Stimulated activated naive CD8-positive, alpha-beta T cell treated with anti-CD3 and anti-CD28 coated beads, Interleukin-15, Interleukin-2, amounts not matched to agents 100 U/mL and 50 U/mL, for 24 hours (primary cell): ENCODE results near the gene CTDSPL2.
"Not testable (repeated sequence)": the region's sequence is repeated elsewhere in the genome, so short reads cannot be mapped to it uniquely, and the experiment has no call there.

ENCODE experiments used
- ATAC-seq: fragments of 150-1000 bp; cut with Tn5 transposase; one replicate; pipeline ENCODE4 v1.10.0; 2021
- DNase-seq: peaks from one replicate; pipeline ENCODE4 v3.0.0; 2021

The CTDSPL2 gene

DNA sequence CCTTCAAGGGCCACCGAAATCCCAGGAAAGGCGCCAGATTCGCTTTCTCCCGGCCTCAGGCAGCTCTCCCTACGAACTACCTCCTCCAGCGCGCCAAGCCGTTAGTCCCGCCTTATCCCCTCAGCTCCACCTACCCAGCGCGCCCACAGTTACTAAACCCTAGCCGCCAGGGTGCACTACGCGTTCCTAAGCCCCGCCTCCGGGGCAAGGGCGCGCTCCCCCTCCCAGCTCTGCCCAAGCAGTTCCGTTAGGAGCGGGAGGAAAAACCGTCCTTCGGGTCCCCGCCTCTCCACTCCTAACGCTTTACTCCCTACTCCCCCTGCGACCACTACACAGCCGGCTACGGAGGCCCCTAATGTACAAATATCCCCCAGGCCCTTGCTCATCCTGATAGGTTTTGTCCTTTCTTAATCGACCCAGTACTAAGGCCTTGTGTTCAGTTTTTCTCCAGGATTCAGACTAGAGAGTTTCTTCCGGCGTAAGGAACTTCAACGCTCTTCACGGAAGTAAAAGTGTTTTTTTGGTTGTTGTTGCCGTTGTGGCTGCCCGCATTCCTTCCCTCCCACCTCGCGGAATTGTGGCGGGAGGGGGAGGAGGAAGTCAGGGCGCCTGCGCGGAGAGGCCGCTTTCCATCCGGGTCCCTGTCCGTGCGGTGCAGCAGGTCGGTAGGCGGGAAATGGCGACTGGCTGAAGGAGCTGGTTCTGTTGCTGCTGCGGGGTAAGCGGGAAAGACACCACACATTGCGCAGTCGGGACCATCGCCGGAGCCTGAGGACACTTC lies at the start of gene CTDSPL2:
TSS of gene CTDSPL2 (plus strand) at position 655 of the 781 bp plus-strand sequence. CDS start 31,386 bp downstream, outside the sequence.
- peak; percentile 96 for DNase-seq
- peak; percentile 99 for ATAC-seq

DNA sequence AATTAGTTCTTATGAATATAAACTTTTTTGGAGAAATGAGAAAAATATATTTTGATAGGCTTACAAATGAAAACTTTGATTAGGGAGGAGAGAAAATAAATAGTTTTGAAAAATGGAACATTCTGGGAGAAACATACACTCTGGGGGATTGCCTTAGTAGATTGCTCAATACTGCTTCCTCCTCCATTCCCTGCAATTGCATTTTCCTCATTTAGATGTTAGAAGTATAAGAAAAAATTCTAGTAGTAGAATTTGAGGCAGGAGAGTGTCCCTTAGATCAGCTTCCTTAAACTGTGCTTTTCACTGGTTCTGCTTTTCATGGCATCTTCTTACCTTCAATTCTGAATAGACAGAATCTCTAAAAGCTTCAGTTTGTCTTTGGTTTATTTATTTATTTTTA lies 46.2 kb upstream of the CTDSPL2 start:
- no peak for DNase-seq
- no peak for ATAC-seq

DNA sequence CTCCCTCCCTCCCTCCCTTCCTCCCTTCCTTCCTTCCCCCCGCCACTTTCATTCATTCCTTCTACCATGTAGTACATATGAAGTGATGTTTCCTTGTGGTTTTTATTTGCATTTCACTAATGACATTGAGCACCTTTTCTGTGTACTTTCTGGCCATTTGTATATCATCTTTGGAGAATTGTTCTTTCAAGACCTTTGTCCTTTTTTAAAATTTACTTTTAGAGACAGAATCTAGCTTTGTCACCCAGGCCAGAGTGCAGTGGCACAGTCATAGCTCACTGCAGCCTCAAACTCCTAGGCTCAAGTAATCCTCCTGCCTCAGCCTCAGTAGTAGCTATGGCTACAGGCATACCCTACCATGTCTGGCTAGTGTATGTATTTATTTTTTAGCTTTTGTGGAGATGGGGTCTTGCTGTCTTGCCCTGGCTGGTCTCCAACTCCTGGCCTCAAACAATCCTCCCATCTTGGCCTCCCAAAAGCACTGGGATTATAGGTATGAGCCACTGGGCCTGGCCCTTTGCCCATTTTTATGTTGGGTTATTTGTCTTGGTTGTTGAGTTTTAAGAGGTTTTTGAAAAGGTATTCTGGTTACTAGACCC lies 42.0 kb upstream of the CTDSPL2 start:
- no peak for DNase-seq
- no peak for ATAC-seq

DNA sequence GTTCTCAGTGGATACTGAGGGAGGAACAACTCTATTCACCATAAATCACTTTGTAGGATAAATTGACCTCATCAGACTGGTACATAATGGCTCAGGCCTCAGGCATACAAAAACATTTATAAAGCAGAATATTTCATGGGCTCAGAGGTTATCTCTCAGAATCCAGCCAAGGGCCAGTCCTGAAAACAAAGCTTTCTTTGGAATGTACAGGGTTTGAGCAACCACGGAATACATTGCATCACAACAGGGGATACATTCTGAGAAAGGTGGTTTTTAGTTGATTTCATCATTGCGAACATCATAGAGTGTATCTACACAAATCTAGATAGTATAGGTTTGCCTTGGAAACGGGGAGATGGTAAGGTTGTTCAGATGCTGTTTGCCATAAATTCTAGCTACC lies 33.4 kb upstream of the CTDSPL2 start:
- DNase-seq (no peak), ATAC-seq (no peak)

DNA sequence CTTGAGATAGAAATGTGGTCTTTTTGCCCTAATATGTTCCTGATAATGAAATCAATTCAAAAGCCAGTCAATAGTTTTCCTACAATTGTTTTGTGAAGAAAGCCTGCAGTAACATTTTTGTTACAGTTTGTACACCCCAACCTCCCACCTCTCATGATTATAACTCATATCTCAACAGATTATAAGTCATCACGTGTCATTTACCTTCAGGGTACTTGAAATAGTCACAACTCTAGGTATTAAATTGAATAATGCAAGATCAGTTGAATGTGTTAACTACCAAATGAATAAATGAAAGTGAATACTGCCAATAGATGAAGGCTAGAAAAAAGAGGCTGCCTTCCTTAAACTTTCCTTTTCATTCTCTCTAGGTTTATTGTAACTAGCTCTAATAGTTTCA lies 32.9 kb upstream of the CTDSPL2 start:
- ATAC-seq (no peak), DNase-seq (no peak)

DNA sequence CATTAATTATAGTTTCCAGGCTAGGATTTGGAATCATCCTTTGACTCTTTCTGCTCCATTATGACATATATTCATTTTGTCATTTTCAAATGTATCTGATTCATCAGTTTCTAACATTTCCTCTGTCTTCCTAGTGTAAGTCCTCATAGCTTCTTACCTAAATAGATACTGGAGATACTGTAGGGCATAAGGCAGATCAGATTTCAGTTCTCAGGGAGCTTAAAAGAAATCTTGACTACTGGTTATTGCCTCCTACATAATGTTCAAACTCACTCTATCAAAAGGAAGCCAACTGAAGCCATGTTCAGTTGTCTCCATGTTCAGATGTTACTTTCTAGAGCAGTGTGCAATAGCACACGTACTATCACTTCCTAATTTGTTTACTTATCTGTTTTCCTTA lies 29.6 kb upstream of the CTDSPL2 start:
- no peak for ATAC-seq
- no peak for DNase-seq

DNA sequence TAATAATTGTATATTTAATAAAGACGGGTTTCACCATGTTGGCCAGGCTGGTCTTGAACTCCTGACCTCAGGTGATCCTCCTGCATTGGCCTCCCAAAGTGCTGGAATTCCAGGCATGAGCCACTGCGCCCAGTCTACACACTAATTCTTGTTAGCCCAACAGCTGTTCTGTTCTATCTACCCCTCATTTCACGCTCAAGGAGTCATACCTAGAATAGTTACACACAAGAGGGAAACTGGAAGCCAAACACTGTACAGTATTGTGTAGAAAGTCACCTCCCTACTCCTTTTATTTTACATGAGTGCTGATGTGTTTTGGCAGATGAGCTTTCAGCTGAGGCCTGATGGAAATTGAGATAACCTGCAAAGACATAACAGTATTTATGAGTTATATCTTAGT lies 13.4 kb upstream of the CTDSPL2 start:
- ATAC-seq, result no peak

DNA sequence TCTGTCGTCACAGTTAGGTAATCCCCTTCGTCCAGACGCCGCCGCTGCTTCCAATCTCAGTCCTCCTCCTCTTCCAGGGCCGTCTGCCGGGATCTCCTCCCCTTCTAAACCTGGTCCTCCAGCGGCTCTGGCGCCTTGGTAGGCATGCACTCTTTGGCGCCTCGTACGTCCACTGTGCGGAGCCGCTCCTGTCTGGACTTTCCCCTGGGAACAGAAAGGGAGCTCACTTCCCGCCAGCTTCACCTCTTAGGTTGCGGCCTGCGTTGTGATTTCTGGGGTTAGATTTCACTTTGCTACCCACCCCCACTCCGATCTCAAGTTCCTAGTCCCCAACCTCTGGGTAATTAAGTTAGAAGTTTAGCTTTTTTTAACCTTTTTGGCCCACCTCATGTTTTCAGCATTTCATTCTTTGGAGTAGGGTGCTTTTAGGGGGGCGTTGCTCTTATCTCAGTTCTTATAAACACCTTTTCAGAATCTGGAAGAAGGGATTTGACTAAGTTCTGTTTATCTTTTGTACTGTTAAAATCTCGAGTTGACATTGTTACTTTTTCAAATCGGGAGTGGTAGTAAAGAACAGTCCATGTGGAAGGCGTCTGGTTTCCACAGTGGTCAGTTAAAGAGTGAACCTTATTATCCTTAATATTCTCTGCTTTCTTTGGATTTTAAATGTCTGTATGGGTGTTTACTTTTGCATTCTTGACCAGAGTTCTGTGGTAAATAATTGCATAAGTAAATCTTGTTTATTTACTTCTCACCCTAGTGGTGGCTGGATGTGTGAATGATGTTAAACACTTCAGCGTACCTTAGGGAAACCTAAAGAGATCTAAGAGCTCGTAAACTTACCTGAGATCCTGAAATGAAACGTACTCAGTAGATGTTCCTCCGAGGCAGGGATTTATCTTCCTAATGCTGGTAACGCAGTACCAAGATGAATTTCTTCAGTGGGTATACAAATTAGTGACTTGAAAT lies 611 bp downstream of the CTDSPL2 start:
- peak; percentile 3 for ATAC-seq
- DNase-seq, result no peak

More for the DNA sequence above, 13.4 kb upstream of the CTDSPL2 start:
- no peak for DNase-seq

DNA sequence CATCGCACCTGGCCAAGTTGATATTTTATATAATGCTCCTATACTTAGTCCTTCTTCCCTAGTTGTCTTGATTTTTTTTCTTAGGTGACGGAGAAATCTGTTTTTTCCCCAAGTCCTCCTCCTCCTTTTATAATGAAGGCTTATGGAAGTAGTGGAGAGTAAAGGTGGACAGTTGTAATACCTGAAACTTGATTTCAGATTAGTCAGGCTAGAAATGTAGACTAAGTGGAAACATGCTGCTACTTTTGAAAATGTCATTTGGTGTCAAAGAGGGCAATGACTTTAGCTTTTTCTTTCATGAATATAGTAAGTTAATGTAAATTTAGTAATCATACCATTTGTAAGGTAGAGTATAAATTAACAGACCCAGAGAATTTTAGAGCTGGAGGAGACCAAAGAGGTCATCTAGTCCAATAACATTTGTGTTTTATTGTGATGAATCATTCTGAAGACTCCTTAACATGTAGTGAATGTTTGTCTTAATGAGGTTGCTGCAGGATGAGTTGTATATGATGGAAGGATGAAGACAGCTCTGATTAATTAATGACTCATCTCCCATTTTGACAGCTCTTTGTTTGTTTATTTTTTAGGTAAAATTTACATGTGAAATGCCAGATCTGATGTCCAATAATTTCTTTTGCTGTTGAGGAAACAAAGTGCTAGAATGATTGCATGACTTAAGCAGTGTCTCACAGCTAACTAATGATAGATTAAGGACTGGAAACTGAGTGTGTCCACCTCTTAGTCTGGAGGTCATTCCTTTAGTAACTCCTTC lies 8.7 kb downstream of the CTDSPL2 start:
- DNase-seq (no peak), ATAC-seq (peak; percentile 68)

DNA sequence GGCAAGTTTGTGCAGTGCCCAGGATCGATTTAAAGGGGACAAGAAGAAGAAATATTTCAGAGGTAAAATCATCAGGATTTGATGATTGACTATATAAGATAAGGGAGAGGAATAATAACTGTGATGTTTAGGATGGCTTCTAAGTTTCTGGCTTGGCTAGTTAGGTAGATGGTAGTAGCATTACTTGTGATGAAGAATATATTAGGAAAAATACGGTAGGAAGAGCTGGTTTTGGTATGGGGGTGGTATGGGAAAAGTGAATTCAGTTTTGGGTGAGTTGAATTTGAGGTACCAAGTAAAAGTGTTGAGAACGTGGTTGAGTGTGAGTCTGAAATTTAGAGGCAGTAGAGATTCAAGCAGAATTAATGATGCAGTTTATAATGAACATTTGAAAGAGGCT lies 11.0 kb downstream of the CTDSPL2 start:
- no peak for DNase-seq
- no peak for ATAC-seq

DNA sequence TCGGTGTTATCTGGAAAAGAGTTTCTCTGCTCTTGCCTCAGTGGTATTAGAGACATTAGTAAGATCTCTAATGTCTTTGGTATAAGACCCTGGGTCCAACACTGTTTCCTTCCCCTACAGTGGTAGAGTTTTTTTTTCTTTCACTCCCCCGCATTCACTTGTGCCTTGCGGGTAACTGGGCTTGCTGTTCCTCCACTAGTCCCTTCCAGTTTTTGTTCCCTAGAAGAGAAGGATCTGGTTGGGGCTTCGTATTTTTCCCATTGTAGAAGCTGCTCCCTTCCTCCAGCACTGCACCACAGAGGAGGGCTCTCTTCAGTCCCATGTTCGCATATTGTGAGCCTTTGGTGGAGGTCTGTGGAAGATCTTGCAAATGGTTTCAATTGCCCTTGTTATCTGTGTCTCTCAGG lies 13.7 kb downstream of the CTDSPL2 start:
- DNase-seq, result no peak

DNA sequence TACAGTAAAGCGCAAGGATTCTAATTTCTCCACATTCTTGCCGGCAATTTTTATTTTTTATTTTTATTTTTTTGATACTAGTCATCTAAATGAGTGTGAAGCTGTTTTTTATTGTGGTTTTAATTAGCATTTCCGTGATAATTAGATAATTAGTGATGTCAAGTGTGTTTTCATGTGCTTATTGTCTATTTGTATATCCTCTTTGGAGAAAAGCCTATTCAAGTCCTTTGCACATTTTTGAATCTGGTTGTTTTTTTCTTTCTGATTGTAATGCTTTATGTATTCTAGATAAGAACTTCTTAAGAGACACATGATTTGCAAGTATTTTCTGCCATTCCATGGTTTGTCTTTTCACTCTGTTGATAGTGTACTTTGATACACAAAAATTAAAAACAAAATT lies 16.1 kb downstream of the CTDSPL2 start:
- ATAC-seq, result no peak

More for the DNA sequence above, 13.7 kb downstream of the CTDSPL2 start:
- ATAC-seq, result no peak

DNA sequence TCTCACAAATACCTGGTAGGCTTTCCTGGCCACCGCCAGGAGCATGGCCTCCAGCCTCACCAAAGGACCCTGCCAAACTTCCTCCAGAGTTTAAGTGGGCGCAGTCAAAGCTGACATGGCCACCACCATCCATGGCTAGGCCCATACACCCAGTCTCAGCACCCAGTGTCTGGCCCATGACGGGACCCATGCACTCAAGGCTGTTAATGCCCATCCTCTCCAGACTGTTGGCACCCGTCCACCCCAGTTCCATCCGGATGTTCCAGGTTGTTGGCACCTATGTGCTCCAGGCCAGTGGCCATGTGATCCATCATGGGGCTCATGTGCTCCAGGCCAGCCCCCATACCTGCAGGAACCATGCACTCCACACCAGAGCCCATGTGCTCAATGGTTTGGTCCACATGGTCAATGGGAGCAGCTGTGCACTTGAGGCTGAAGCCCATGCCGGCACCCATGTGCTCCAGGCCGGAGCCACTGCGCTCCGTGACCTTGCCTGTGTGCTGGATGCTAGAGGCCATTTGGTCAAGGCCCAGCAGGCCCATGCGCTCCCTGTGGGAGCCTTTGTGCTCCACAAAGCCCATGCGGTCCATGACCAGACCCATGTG lies 20.4 kb downstream of the CTDSPL2 start:
- ATAC-seq, result no peak
- no peak for DNase-seq

More for the DNA sequence above, 16.1 kb downstream of the CTDSPL2 start:
- no peak for DNase-seq

DNA sequence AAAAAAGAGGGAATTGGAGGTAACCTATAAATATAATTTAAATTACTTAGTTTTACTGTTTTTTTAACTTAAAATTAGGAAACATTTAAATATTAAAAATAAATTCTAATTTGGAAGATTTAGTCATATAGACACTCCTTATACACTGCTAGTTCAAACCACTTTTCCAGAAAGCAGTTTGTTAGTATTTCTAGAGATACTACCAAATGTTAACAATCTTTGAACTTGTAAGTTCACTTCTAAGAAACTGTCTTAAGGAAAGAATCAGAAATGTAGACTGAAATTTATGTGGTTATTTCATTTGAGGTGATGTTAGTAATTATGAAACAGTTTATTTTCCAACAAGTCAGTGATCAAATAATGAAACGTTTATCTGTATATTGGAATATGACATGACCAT lies 22.7 kb downstream of the CTDSPL2 start:
- DNase-seq (no peak), ATAC-seq (peak; percentile 81)

DNA sequence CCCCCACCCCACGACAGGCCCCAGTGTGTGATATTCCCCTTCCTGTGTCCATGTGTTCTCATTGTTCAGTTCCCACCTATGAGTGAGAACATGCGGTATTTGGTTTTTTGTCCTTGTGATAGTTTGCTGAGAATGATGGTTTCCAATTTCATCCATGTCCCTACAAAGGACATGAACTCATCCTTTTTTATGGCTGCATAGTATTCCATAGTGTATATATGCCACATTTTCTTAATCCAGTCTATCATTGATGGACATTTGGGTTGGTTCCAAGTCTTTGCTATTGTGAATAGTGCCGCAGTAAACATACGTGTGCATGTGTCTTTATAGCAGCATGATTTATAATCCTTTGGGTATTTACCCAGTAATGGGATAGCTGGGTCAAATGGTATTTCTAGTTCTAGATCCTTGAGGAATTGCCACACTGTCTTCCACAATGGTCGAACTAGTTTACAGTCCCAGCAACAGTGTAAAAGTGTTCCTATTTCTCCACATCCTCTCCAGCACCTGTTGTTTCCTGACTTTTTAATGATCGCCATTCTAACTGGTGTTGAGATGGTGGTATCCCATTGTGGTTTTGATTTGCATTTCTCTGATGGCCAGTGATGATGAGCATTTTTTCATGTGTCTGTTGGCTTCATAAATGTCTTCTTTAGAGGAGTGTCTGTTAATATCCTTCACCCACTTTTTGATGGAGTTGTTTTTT lies 26.3 kb downstream of the CTDSPL2 start:
- DNase-seq, ATAC-seq: not testable (repeated sequence)

DNA sequence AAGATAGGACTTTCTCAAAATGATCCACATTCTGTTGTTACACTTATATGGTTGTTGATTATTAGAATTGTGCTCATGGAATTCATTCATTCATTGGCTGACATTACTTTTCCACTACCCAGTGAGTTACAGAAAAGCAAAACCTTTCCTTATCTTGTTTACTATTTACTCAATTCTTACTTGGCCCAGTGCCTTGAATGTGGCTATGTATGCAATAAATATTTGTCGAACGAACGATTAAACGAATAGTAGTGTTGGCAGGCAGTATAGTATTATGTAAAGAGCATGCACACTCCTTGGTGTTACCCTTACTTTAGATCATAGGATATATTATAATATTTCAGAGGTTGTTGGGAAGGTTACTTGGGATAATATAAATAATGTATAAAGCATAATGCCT lies 31.0 kb downstream of the CTDSPL2 start:
- no peak for DNase-seq
- ATAC-seq, result no peak

DNA sequence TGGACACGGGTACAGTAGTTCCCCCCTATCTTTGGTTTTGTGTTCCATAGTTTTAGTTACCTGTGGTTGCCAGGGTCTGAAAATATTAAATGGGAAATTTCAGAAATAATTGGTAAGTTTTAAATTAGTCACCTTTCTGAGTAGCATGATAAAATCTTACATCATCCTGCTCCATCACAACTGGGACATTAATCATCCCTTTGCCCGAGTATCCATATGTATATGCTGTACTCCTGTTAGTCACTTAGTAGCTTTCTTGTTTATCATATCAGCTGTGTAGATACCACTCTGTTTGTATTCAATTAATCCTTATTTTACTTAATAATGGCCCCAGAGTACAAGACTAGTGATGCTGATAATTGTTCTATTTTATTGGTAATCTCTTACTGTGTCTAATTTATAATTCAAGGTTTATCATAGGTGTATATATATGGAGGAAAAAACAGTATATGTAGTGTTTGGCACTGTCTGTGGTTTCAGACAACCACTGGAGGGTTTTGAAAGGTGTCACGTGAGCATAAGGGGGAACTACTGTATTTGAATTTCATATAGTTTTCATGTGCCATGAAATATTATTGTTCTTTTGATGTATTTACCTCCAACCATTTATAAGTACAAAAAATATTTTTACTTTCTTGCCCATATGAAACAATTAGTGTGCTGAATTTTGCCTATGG lies 41.4 kb downstream of the CTDSPL2 start:
- ATAC-seq, result peak; percentile 94
- no peak for DNase-seq

DNA sequence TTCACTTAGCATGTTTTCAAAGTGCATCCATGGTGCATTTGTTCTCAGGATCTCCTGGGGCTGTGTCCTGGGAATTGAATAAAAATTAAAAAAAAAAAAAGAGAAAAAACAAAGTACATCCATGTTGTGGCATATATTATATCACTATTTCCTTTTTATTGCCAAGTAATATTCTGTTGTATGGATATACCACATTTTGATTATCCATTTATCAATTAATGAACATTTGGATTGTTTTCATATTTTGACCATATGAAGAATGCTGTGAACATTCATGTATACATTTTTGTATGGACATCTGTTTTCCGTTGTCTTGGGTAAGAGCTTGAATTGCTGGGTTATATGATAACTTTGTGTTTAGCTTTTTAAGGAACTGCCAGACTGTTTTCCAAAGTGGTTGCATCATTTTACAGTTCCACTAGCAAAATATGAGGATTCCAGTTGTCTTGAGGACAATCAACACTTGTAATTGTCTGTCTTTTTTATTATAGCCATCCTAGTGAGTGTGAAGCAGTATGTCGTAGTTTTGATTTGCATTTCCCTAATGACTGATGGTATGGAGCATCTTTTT lies 44.5 kb downstream of the CTDSPL2 start:
- no peak for ATAC-seq
- DNase-seq, result no peak

DNA sequence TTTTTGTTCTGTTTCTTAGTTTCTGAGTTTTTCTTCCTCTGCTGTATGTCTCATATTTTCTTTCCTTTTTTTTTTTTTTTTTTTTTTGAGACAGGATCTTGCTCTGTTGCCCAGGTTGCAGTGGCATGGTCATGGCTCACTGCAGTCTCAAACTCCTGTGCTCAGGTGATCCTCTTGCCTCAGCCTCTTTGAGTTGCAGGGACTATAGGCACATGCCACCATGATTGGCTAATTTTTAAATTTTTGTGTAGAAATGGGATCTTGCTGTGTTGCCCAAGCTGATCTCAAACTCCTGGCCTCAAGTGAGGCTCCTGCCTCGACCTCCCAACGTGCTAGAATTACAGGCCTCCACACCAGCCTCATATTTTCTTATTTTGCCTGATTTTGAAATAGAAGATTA lies 51.9 kb downstream of the CTDSPL2 start:
- ATAC-seq (no peak), DNase-seq (no peak)

DNA sequence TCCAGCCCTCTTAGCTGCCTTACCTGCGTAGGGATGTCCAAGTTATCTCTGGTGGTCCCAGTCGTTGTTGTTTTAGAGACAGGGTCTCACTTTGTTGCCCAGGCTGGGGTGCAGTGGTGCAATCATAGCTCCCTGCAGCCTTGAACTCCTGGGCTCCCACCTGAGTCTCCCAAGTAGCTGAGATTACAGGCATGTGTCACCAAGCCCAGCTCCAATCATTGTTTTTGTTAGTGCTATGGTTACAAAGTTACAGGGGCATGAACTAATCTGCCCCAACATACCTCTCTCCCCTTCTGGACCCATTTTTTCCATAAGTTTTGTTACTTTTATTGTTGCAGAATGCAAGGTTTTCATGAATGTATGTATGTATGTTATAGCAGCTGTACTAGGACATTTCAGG lies 54.7 kb downstream of the CTDSPL2 start:
- DNase-seq (no peak), ATAC-seq (no peak)
